AG09319 (cell line): ENCODE data around the gene SALL4.
"Not testable (repeated sequence)": the region's sequence is repeated elsewhere in the genome, so short reads cannot be mapped to it uniquely, and the experiment has no call there.

Experiments
- DNase-seq: peaks from one replicate; pipeline ENCODE4 v3.0.0-alpha.2; 2010; ENCODE audit warnings: low read depth; ENCODE audit errors: extremely low read depth
- CTCF ChIP-seq: IDR thresholded peaks from 2 replicates; pipeline ENCODE4 v1.5.1; 2011; ENCODE audit warnings: low read depth, mild to moderate bottlenecking, inconsistent platforms, low read length, moderate library complexity

The SALL4 gene

GRCh38 chr20:51831866-51832265 lies 29.5 kb upstream of the SALL4 start:
- peak; percentile 0 for DNase-seq
- TF ChIP-seq CTCF, result no peak

GRCh38 chr20:51830538-51830937 lies 28.2 kb upstream of the SALL4 start:
- TF ChIP-seq CTCF, result no peak
- DNase-seq, result no peak

- DNase-seq, result no peak
- TF ChIP-seq CTCF, result no peak
Observed at GRCh38 chr20:51828762-51829161, 26.4 kb upstream of the SALL4 start.

- no peak for TF ChIP-seq CTCF
- no peak for DNase-seq
Observed at GRCh38 chr20:51826372-51826771, 24.1 kb upstream of the SALL4 start.

- no peak for TF ChIP-seq CTCF
- no peak for DNase-seq
Observed at GRCh38 chr20:51818479-51819008, 16.2 kb upstream of the SALL4 start.

- not testable (repeated sequence) for DNase-seq
Observed at GRCh38 chr20:51816856-51817255, 14.5 kb upstream of the SALL4 start.

- no peak for DNase-seq
- TF ChIP-seq CTCF, result no peak
Observed at GRCh38 chr20:51815383-51816076, 13.2 kb upstream of the SALL4 start.

GRCh38 chr20:51812861-51813260 lies 10.5 kb upstream of the SALL4 start:
- DNase-seq, result no peak
- no peak for TF ChIP-seq CTCF
